Adrenal gland (tissue), 5 donors: ENCODE results near the gene IGFBP5.

Source experiments
- POLR2A ChIP-seq, 2 donors: fragments of 450-650 bp; IDR thresholded peaks; one replicate each; pipeline ENCODE4 v1.6.1; 2017; ENCODE audit warnings: antibody characterized with exemption in 2 of 2, mild to moderate bottlenecking in 2 of 2, moderate library complexity in 1 of 2
- TF ChIP-seq, protein P1 (sequence below), 6 experiments: fragments of 450-650 bp in 4 of 6; fragments of 200-600 bp in 2 of 6; sonication (generic) in 1 of 6; IDR thresholded peaks; 1 replicate in 5 of 6; 2 replicates in 1 of 6; pipeline versions ENCODE4 v1.5.1 to v1.8.0; 2016 to 2021; ENCODE audit warnings: antibody characterized with exemption in 6 of 6, mild to moderate bottlenecking in 2 of 6, moderate library complexity in 1 of 6
- donor health status: DM: no; HTN: no; CAD: no.

DNA sequence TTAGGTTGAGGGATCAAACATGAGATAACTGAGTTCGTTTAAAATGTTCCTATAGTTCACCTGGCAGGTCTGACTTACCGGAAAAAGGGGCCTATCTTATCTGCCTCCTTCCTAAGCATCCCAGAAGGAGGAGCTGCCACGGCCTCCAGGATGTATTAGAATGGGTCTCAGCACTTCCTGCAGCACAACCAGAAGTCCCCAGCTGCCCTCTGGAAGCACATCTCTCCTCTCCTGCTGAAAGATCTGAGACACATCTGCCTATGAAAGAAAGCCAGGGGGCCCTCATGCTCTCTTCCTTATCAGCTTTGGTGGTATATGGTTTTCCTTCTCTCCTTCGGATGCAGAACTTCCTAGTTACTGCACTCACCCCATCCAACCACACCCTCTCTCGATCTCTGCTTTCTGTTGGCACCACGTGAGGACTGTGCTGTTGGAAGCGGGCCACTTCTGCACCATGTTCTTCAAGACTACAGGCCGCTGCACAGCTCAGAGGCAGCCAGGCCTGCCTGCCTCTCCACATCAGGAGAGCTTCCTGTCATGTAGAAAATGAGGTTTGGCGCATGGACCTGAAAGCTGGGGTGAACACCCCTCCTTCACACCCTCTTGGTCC is 6.5 kb downstream of the IGFBP5 start:
- TF ChIP-seq, protein P1, sequence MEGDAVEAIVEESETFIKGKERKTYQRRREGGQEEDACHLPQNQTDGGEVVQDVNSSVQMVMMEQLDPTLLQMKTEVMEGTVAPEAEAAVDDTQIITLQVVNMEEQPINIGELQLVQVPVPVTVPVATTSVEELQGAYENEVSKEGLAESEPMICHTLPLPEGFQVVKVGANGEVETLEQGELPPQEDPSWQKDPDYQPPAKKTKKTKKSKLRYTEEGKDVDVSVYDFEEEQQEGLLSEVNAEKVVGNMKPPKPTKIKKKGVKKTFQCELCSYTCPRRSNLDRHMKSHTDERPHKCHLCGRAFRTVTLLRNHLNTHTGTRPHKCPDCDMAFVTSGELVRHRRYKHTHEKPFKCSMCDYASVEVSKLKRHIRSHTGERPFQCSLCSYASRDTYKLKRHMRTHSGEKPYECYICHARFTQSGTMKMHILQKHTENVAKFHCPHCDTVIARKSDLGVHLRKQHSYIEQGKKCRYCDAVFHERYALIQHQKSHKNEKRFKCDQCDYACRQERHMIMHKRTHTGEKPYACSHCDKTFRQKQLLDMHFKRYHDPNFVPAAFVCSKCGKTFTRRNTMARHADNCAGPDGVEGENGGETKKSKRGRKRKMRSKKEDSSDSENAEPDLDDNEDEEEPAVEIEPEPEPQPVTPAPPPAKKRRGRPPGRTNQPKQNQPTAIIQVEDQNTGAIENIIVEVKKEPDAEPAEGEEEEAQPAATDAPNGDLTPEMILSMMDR (IDR thresholded peaks at IDR 0.05) = no peak
- TF ChIP-seq POLR2A (IDR thresholded peaks at IDR 0.05) = no peak
